Effector CD8-positive, alpha-beta T cell (primary cell): ENCODE measurements around the gene ZDHHC8.

Experiments
- DNase-seq: peaks from one replicate; lab custom pipeline; 2025; lab: John Stamatoyannopoulos, UW

The ZDHHC8 gene

GRCh38 chr22:20129747-20130014, 1.9 kb upstream of the ZDHHC8 start:
- DNase-seq: no peak

- no peak for DNase-seq
These were observed 1.3 kb upstream of the ZDHHC8 start for GRCh38 chr22:20130319-20130718.

GRCh38 chr22:20130731-20131596, 640 bp upstream of the ZDHHC8 start:
- DNase-seq: peak; percentile 71

GRCh38 chr22:20131859-20132685, 468 bp downstream of the ZDHHC8 start:
- DNase-seq: no peak

- DNase-seq: no peak
These were observed 1.2 kb downstream of the ZDHHC8 start for GRCh38 chr22:20132686-20133246.

- DNase-seq: no peak
These were observed 2.4 kb downstream of the ZDHHC8 start for GRCh38 chr22:20133930-20134549.

GRCh38 chr22:20135265-20135664, 3.7 kb downstream of the ZDHHC8 start:
- DNase-seq: no peak

GRCh38 chr22:20135806-20136602, 4.4 kb downstream of the ZDHHC8 start:
- no peak for DNase-seq

- no peak for DNase-seq
These were observed 4.9 kb downstream of the ZDHHC8 start for GRCh38 chr22:20136603-20136873.

- DNase-seq: no peak
These were observed 5.5 kb downstream of the ZDHHC8 start for GRCh38 chr22:20137113-20137512.

- no peak for DNase-seq
These were observed 6.2 kb downstream of the ZDHHC8 start for GRCh38 chr22:20137671-20138416.

- no peak for DNase-seq
These were observed 6.8 kb downstream of the ZDHHC8 start for GRCh38 chr22:20138417-20138738.

GRCh38 chr22:20138868-20139267, 7.3 kb downstream of the ZDHHC8 start:
- DNase-seq: no peak

- DNase-seq: no peak
These were observed 7.9 kb downstream of the ZDHHC8 start for GRCh38 chr22:20139391-20140106.

GRCh38 chr22:20140107-20140445, 8.5 kb downstream of the ZDHHC8 start:
- DNase-seq: no peak

- no peak for DNase-seq
These were observed 8.9 kb downstream of the ZDHHC8 start for GRCh38 chr22:20140521-20140964.

- no peak for DNase-seq
These were observed 9.8 kb downstream of the ZDHHC8 start for GRCh38 chr22:20141186-20142077.

- DNase-seq: no peak
These were observed 11.4 kb downstream of the ZDHHC8 start for GRCh38 chr22:20142711-20143621.
